Ishikawa (cell line): ENCODE data around the gene KLHL6.

ENCODE experiments used
- CEBPB ChIP-seq: IDR thresholded peaks from 2 replicates; pipeline ENCODE4 v1.6.1; 2012
- CREB1 ChIP-seq: IDR thresholded peaks from 2 replicates; pipeline ENCODE4 v1.6.1; 2012; ENCODE audit warnings: low read depth
- EGR1 ChIP-seq: IDR thresholded peaks from 2 replicates; pipeline ENCODE4 v1.6.1; 2012
- EP300 ChIP-seq: IDR thresholded peaks from 2 replicates; pipeline ENCODE4 v1.6.1; 2012; ENCODE audit warnings: borderline replicate concordance
- FOXM1 ChIP-seq: IDR thresholded peaks from 2 replicates; pipeline ENCODE4 v1.6.1; 2012; ENCODE audit warnings: low read depth, borderline replicate concordance
- NFIC ChIP-seq: IDR thresholded peaks from 2 replicates; pipeline ENCODE4 v1.6.1; 2012
- RAD21 ChIP-seq: IDR thresholded peaks from 2 replicates; pipeline ENCODE4 v1.6.1; 2012; ENCODE audit warnings: low read depth
- TAF1 ChIP-seq: IDR thresholded peaks from 2 replicates; pipeline ENCODE4 v1.6.1; 2012; ENCODE audit warnings: low read depth, mild to moderate bottlenecking
- TCF12 ChIP-seq: IDR thresholded peaks from 2 replicates; pipeline ENCODE4 v1.6.1; 2012; ENCODE audit warnings: low read depth
- USF1 ChIP-seq: IDR thresholded peaks from 2 replicates; pipeline ENCODE4 v1.6.1; 2012
- YY1 ChIP-seq: IDR thresholded peaks from 2 replicates; pipeline ENCODE4 v1.6.1; 2012; ENCODE audit warnings: low read depth
- ZBTB7A ChIP-seq: IDR thresholded peaks from 2 replicates; pipeline ENCODE4 v1.6.1; 2012; ENCODE audit warnings: low read depth
- TF ChIP-seq, protein P1 (sequence below): IDR thresholded peaks from 2 replicates; pipeline ENCODE4 v1.6.1; 2012
- TF ChIP-seq, protein P2 (sequence below): IDR thresholded peaks from 2 replicates; pipeline ENCODE4 v1.6.1; 2012; ENCODE audit warnings: low read depth, mild to moderate bottlenecking

GRCh38 chr3:183540501-183541234 lies 14.8 kb downstream of the KLHL6 start:
- TF ChIP-seq EP300 (no peak), EGR1 (no peak), RAD21 (no peak), TAF1 (no peak), ZBTB7A (no peak), CEBPB (no peak), YY1 (no peak), CREB1 (no peak), FOXM1 (no peak), USF1 (no peak), NFIC (no peak), TCF12 (no peak)
- TF ChIP-seq, protein P1, sequence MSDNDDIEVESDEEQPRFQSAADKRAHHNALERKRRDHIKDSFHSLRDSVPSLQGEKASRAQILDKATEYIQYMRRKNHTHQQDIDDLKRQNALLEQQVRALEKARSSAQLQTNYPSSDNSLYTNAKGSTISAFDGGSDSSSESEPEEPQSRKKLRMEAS: no peak
- TF ChIP-seq, protein P2, sequence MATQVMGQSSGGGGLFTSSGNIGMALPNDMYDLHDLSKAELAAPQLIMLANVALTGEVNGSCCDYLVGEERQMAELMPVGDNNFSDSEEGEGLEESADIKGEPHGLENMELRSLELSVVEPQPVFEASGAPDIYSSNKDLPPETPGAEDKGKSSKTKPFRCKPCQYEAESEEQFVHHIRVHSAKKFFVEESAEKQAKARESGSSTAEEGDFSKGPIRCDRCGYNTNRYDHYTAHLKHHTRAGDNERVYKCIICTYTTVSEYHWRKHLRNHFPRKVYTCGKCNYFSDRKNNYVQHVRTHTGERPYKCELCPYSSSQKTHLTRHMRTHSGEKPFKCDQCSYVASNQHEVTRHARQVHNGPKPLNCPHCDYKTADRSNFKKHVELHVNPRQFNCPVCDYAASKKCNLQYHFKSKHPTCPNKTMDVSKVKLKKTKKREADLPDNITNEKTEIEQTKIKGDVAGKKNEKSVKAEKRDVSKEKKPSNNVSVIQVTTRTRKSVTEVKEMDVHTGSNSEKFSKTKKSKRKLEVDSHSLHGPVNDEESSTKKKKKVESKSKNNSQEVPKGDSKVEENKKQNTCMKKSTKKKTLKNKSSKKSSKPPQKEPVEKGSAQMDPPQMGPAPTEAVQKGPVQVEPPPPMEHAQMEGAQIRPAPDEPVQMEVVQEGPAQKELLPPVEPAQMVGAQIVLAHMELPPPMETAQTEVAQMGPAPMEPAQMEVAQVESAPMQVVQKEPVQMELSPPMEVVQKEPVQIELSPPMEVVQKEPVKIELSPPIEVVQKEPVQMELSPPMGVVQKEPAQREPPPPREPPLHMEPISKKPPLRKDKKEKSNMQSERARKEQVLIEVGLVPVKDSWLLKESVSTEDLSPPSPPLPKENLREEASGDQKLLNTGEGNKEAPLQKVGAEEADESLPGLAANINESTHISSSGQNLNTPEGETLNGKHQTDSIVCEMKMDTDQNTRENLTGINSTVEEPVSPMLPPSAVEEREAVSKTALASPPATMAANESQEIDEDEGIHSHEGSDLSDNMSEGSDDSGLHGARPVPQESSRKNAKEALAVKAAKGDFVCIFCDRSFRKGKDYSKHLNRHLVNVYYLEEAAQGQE: no peak
